GM18498 (cell line): ENCODE data around the gene FAM149A.

Experiments
- ATAC-seq: cut with Tn5 transposase; IDR thresholded peaks from one replicate; pipeline ENCODE4 v1.9.1; 2021; ENCODE audit warnings: mild to moderate bottlenecking, moderate library complexity; ENCODE audit not compliant: unreplicated experiment

FAM149A gene

DNA sequence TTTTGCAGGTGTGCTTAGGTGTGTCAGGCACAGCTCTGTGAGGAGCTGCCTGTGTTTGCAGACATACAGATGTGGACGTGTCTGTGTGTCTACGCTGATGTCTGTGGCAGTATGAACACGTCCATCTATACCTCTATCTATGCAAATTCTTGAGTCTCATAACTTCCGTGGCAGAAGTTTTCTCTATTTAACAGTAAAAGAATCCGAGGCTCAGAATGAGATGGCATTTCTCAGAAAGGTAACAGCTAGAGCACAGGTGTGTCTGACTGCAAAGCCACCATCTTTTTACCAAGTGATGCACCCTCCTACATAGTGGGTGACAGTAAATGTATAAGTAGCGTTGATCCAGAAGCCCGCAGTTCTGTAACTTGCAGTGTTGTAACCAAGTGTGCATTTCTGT lies 47.0 kb downstream of the FAM149A start:
- no peak for ATAC-seq

DNA sequence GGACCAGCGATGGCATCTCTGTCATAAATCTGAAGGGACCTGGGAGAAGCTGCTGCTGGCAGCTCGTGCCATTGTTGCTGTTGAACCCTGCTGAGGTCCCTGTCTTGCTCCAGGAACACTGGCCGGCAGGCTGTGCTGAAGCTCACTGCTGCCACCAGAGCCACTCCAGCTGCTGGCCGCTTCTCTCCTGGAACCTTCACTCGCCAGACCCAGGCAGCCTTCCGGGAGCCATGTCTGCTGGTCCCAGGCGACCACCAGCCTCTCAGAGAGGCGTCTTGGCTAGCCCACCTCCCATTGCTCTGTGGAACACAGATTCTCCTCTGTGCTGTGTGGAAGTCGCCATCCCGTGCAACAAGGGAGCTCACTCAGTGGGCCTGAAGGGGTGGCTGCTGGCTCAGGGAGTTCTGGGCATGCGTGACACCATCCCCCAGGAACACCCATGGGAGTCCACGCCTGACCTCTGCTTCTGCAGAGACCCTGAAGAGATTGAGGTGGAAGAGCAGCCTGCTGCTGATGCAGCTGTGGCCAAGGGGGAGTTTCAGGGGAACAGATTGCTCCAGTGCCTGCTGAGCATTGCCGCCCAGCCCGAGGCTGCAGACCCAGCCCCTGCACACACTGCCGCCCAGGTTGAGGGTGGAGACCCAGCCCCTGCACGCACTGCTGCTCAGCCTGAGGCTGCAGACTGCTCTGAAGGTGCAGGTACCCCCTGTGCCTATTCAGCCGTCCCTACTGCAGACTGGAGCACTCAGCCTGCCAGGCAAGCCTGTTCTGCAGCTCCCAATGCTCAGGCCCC lies 53.7 kb downstream of the FAM149A start:
- no peak for ATAC-seq

DNA sequence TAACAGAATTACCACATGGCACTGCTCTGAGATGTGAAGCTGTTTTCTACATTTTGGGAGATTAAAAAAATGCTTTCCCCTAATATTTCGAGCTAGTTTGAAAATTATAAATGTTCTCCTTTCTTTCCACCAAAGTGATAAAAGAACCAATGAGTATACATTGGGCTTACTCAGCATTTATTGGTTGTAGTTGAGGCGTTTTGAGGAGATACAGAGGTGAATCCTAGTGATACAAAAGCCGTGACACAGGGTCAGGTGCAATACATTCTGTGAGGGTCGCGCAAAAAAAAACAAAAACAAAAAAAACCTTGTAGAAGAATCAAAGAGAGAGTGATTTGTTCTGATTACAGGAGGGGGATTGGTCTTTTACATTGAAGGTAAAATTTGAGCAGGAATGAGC lies 54.5 kb downstream of the FAM149A start:
- ATAC-seq = no peak

DNA sequence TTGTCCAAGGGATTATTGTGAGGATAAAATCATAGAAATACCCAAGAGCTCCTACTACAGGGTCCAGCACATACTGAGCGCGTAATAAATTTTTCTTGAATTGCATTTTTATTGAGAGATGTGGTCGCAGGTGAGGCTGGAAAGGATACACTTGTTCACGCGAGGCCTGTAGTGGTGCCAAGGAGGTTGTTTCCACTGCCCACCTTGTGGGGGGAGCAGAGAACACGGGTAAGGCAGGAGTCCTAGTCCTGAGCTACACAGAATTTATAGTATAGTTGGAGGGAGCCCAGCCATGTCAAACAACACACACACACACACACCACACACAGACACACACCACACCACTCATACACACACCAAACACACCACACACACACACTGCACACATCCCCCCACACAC lies 55.1 kb downstream of the FAM149A start:
- ATAC-seq = no peak

DNA sequence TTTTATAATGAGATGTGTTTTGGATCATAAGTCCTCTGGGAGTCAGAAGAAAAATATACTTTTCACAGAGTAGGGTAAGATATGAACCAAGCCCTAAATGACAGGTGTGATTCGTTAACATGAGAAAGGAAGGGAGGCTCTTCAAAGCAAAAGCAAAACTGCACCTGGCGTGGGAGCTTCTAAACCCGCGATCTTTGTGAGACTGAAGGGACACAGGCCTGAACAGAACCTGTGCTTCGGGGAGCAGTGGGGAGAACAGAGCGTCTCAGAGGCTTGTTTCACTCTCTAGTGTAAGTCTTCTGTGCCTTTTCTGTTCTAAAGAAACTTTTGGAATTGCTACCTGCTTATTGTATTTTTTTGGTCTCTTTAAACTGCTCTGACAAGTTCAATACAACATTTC lies 56.6 kb downstream of the FAM149A start:
- ATAC-seq = peak; percentile 98

DNA sequence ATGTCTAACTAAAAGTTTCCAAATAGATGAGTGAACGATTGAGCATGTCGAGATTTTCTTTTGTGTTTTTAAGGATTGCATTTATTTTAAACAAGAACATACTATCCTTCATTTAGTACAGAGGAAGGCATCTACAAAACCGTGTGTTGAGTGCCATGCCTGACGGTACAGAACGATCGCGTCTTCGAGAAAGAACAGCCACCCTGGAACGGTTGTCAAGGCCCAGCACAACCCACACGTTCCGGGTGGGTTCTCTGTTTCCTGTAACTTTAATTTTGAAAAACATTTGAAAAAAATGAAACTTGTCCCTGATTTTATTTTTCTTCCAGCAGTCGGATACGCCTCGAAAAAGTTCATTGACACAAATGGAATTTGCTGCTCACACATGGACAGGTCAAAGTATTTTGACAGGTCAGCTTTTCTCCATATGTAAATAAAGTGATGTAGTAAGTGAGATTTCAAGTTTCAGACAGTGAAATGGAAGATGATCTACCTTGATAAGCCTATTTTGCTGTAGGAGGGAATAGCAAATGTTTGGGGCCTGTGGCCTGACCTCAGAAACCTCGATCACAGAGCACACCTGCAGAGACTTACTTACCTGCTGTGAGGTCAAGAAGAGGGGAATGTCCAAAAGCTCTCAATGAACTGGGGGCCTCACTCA lies 62.5 kb downstream of the FAM149A start:
- no peak for ATAC-seq

DNA sequence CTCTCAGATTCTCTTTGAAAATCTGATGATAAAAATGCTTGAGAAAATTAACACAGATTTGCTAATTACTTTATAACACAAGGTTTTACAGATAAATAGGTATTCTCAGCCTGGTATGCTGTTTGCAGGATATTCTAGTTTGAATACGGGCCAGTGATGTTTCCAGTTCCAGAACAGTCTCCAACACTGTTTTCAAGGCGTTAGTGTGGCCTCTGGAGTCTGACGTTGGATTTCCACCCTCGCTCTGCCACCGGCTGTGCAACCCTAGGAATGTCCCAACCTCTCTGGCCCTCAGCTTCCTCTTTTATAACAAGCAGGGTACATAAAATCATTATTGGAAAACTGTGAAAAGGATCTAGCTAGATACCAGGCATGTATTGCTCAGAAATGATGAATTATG lies 63.1 kb downstream of the FAM149A start:
- ATAC-seq = no peak

DNA sequence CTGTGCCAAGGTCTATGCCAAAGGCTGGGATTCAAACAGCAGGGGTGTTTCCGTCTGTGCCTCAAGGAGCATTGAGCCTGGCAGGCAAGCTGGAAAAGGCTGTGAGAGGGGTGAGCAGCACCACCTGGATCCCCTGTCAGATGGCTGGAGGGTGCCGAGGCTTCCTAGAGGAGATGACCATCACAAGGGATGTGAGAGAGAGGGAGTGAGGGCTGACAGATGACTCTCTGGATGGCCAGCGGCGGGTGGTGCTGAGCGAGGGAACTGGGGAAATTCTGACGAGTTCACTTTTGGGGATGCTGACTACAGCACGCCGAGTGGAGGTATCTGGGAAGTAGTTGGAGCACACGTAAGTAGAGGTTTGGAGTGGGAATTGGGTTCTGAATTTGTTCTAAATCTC lies 64.2 kb downstream of the FAM149A start:
- ATAC-seq = no peak

DNA sequence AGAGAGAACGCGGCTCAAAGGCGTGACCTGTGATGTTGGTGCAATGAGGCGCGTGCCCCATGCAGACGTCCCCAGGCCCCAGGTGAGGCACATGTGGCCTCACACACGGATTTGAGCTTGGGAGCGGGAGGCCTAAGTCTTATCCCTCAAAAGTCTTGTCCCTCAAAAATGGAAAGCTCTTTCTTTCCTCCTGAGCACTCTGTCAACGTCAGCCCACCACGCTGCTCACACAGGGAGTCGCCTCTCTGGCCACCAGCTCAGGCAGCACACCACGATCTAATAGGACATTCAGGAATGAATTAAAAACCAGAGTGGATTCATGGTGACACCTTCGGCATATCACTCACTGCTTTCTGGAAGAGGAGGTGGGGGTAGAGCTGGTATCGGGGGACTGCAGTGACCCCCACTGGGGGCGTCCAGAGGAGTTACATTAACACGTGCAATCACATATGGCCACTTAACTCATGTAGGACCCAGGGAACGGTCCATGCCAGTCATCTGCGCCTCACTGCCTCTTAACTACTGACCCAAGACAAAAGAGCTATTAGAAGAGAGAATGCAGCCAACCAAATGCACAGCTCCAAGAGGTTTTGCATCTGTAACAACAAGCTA lies 64.9 kb downstream of the FAM149A start:
- no peak for ATAC-seq

DNA sequence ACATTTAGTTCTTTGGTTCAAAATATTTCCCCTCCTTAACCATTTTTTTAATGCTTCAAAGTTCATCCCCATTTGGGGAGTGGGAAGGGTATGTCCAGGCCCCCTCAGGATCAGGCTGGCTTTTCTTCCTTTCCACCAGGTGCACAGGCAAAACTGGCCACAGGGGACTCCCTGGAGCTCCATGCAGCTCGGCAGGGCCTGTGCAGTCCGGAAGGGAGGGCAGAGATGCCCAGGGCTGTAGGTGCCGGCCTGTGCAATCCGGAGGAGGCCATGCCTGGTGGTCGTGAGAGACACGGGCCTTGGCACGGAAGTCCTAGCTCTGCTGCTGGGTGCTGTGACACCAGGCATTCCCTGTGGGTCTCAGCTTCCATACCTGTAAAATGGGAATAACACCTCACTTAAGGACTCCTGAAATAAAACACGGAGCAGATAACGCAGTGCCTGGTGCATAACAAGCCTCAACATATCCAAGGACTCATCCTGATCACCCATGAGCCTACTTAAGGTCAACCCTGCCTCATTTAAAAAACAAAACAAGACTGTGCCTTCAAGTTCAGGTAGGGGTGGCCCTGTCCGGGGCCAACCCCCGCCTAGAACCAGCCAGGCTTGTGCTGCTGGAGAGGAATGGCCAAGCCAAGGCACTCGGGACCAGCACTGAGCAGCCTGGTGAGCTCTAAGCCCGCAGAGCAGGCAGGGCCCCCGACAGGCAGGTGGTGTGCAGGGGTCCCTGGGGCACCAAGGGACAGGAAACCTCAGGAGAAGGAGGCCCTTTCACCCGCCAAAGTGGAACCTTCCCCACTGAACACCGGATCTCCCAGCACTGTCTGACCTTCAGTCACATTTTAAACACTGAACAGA lies 65.7 kb downstream of the FAM149A start:
- ATAC-seq = no peak

DNA sequence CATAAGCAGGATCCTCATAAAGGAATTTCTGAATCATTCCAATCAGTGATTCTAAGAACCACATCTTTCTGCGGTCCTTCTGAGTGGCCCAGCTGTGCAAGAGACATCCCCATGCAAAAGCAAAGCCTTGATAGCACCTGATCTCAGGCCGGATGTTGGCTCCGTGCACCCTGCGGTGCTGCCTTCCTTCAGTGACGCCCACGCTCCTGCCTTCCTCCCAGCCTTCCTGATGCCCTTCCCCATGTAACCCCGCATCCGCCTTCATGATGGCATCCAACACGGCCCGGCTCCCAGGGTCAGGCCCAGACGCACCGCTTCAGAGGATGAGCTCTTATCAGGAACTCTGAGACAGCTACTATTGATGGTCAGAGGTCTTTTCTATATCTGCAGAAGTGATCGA lies 66.5 kb downstream of the FAM149A start:
- no peak for ATAC-seq

DNA sequence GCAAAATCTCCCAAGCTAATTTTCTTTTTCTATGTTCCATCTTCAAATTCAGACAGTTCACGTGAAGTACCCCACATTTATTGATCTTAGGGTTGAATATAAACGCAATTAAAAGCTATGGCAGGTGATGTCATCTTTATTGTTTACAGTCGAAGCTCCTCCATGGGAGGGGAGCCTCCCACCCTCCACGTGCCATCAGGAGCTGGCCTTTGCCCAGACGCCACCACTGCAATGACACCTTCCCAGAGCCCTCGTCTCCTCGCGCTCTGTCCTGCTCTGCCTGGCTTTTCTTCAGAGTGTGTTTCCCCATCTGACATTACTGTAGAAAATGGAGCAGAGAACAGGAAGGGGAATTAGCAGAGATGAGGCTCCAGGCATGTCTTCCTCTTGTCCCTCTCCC lies 68.0 kb downstream of the FAM149A start:
- ATAC-seq = no peak

DNA sequence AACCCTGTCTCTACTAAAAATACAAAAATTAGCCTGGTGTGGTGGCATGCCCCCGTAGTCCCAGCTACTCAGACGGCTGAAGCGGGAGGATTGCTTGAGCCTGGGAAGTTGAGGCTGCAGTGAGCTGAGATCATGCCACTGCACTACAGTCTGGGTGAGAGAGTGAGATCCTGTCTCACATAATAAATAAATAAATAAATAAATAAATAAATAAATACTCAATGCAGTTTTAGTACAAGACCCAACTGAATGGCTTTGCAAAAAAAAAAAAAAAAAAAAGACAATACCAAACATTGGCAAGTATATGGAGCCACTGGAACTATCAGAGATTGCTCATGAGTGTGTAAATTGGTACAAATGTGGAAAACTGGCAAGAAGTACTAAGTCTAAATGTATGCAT lies 83.6 kb downstream of the FAM149A start:
- ATAC-seq = no peak

DNA sequence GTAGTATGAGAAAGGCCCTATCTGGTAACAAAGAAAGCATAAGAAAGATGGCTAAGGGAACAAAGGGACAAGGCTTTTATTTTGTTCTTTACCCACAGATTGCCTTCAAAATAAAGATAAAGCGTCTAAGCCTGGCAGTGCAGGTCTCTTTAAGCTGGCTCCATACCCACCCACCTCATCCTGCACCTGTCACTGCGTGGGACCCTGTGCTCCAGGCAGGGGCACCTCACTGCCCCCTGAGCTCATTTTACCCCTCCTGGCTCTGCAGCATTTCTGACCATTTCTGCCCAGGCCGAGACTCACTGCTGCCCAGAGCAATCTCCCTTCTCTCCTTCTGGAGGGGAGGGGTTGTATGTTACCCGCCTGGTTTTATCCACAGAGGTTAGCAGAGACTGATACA lies 85.2 kb downstream of the FAM149A start:
- no peak for ATAC-seq

DNA sequence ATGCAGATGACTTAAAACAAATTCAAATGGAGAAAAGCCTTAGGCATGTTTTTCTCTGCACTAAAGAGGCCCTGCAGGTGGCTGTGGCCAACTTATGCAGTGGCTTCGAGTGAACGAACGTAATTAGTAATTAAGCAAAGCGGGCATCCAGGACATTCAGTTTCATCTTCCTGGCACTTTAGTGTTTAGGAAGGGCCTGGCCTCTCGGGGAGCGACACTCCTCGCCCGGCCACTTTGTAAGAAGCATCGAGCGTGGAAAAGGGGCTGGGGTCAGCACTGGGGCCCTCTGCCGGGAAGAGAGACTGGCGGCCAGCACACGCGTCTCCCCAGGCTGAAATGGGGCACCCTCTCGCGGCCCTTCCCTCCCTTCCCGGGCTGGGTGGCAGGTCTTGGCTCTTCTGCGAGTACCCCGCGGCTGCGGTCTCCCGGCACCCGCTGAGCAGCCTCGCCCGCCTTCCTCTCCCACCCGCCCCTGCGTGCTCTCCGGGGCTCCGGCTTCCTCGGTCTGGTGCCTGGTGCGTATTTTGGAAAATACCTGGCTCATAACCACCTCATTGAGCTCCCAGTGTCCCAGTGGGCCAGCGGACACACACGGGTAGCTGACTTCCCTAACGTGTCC lies 86.2 kb downstream of the FAM149A start:
- ATAC-seq = peak; percentile 42

DNA sequence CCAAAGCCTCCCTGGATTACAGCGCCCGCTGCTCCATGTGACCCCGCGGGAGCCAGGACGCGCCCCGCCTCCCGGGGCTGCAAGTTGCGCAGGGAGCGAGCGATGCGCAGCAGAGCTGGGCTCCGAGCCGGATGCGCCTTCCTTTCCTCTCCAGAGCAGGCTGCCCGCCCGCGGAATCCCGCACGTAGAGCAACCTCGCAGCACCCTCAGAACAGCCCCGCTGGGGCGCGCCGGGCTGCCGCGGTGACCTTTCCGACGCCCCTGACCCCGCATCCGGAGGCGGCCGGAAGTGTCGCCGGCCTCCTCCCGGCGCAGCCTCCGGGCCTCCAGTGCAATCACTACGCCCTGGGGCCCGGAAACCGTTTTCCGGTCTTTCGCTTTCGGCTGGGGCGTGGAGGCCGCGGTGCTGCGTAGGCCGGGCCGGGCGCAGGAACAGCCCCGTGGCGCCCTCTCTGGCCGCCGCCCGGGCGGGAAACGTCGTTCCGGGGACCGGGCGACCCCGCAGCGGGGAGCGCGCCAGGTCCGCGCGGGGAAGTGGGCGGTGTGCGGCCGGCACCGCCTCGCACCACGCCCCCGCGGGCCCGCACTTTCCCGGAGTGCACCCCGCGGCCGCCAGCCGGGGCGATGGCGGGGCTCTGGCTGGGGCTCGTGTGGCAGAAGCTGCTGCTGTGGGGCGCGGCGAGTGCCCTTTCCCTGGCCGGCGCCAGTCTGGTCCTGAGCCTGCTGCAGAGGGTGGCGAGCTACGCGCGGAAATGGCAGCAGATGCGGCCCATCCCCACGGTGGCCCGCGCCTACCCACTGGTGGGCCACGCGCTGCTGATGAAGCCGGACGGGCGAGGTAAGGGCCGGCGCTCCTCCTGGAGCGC lies 86.9 kb downstream of the FAM149A start, which contains the start of gene CYP4V2:
CYP4V2 (plus strand) TSS at position 368 of the 866 bp plus-strand sequence; CDS start at position 625, 257 bp downstream.
- ATAC-seq = peak; percentile 88

DNA sequence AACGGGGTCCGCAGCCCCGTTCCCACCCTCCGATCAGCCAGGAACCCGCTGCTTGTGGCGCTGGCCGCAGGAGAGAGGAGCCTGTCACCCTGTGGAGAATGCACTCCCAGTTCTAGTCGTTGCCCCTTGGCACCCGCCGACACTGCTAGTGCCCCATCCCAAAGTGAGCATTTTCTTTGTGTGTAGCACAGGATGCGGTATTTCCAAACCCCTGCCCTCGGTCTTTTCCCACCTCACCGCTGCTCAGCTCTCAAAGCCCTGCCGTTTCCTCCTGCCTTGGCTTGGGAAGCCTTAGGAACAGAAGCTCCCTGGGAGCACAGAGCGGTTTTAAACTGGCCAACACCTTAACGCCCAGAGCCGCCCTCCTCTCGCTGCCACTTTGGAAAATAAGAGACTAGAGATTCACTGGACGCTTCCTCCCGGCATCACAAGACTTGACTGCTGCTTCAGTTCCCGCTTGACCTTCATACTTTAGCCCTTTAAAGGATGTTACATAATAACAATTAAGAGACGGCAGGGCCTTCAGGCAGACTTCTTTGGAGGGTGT lies 87.6 kb downstream of the FAM149A start:
- ATAC-seq = no peak

DNA sequence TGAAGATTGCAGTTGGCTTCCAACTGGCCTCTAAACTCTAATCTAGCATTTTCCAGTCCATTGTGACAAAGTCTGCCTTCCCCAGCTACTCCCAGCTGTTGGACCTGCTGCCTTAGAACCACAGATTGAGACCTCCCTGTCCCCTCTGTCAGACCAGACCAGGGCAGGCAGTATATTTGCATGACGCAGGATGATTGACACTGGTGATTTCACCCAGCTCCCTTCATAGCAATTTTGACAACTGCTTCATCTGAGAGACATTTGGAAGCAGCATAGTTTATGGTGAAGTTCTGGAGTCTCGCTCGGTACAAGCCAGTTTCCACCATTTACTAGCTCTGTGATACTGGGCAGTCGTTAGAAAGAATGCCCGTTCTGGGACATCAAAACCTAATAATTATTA lies 89.3 kb downstream of the FAM149A start:
- no peak for ATAC-seq

DNA sequence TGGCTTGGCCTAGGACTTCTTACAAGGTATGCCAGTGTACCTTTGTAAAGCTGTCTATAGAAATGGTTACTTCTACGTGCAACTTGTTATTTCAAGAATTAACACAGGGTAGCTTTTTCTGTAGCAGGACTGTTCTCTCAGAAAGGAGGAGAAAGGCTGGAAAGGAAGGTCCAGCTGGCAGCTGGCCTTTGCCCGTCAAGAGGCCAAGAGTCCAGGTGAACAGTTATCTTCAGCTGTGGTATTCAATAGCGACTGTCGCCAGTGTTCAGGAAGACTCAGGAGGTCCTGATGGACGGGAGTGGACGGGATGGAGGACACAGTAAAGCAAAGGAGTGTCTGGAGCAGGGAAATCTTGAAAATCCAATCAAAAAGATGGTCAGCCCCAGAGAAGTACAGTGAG lies 91.6 kb downstream of the FAM149A start:
- ATAC-seq = no peak
